HG02973 (cell line): ENCODE measurements around the gene EHBP1.

ENCODE experiments used
- ATAC-seq: cut with Tn5 transposase; IDR thresholded peaks from one replicate; pipeline ENCODE4 v1.9.1; 2021; ENCODE audit warnings: moderate library complexity; ENCODE audit not compliant: unreplicated experiment

Gene EHBP1

GRCh38 chr2:62705007-62705829 lies at the start of gene EHBP1:
Gene EHBP1, plus strand, starts transcription at chr2:62705713. Its CDS starts 1,479 bp downstream, at chr2:62707192.
- ATAC-seq = peak; percentile 93

GRCh38 chr2:62657783-62658182 lies 47.7 kb upstream of the EHBP1 start:
- ATAC-seq = peak; percentile 41

GRCh38 chr2:62658891-62659290 lies 46.6 kb upstream of the EHBP1 start:
- no peak for ATAC-seq

- peak; percentile 79 for ATAC-seq
These were observed 45.4 kb upstream of the EHBP1 start for GRCh38 chr2:62660087-62660486.

GRCh38 chr2:62660582-62661262 lies 44.8 kb upstream of the EHBP1 start:
- ATAC-seq = no peak

- no peak for ATAC-seq
These were observed 44.3 kb upstream of the EHBP1 start for GRCh38 chr2:62661263-62661635.

- no peak for ATAC-seq
These were observed 43.4 kb upstream of the EHBP1 start for GRCh38 chr2:62662131-62662530.

GRCh38 chr2:62662554-62662953 lies 43.0 kb upstream of the EHBP1 start:
- no peak for ATAC-seq

GRCh38 chr2:62663411-62663810 lies 42.1 kb upstream of the EHBP1 start:
- ATAC-seq = no peak

- no peak for ATAC-seq
These were observed 41.4 kb upstream of the EHBP1 start for GRCh38 chr2:62663920-62664795.

GRCh38 chr2:62665446-62665845 lies 40.1 kb upstream of the EHBP1 start:
- ATAC-seq = no peak

- ATAC-seq = no peak
These were observed 36.3 kb upstream of the EHBP1 start for GRCh38 chr2:62669180-62669579.

GRCh38 chr2:62672601-62673000 lies 32.9 kb upstream of the EHBP1 start:
- ATAC-seq = no peak

- ATAC-seq = no peak
These were observed 30.5 kb upstream of the EHBP1 start for GRCh38 chr2:62675062-62675461.

- ATAC-seq = no peak
These were observed 20.3 kb upstream of the EHBP1 start for GRCh38 chr2:62685256-62685655.

- ATAC-seq = no peak
These were observed 19.4 kb upstream of the EHBP1 start for GRCh38 chr2:62686012-62686685.

GRCh38 chr2:62687636-62688035 lies 17.9 kb upstream of the EHBP1 start:
- ATAC-seq = no peak

GRCh38 chr2:62688771-62689170 lies 16.7 kb upstream of the EHBP1 start:
- no peak for ATAC-seq

GRCh38 chr2:62691186-62691585 lies 14.3 kb upstream of the EHBP1 start:
- no peak for ATAC-seq

- no peak for ATAC-seq
These were observed 13.3 kb upstream of the EHBP1 start for GRCh38 chr2:62692225-62692624.

GRCh38 chr2:62698653-62699052 lies 6.9 kb upstream of the EHBP1 start:
- ATAC-seq = no peak
